Prostate gland (tissue), 2 donors: Measurements from ENCODE around the gene MCM10.

Experiments used
- POLR2A ChIP-seq: fragments of 450-650 bp; IDR thresholded peaks from one replicate; pipeline ENCODE4 v1.6.1; 2016; ENCODE audit warnings: antibody characterized with exemption, mild to moderate bottlenecking
- POLR2AphosphoS5 ChIP-seq: sonication (generic); formaldehyde crosslinking; IDR thresholded peaks from one replicate; pipeline ENCODE4 v1.6.1; 2017; ENCODE audit warnings: antibody characterized with exemption
- TF ChIP-seq, protein P1 (sequence below), 4 experiments: fragments of 200-600 bp in 2 of 4; fragments of 450-650 bp in 2 of 4; sonication (generic) in 2 of 4; IDR thresholded peaks; 1 replicate in 3 of 4; 2 replicates in 1 of 4; pipeline ENCODE4 v1.5.1; 2016 to 2019; ENCODE audit warnings: antibody characterized with exemption in 4 of 4, mild to moderate bottlenecking in 2 of 4, moderate library complexity in 2 of 4

DNA sequence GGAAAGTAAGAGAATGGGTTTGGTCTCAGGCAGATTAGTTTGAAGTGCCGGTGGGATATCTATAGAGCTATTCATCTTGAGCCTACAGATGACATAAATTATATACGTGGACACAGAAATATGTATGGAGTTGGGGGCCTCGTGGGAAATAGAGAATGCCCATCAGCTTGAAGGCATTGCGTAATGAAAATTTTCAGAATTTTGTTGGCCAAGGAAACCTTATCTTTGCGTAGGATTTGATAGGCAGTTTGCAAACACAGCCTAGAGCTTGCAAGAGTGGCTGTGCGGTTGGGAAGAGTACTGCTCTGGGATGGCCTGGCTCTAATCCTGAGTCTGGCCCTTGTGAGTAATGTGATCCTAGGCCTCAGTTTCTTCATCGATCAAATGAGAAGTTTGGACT lies 32.3 kb downstream of the MCM10 start:
- TF ChIP-seq, protein P1, sequence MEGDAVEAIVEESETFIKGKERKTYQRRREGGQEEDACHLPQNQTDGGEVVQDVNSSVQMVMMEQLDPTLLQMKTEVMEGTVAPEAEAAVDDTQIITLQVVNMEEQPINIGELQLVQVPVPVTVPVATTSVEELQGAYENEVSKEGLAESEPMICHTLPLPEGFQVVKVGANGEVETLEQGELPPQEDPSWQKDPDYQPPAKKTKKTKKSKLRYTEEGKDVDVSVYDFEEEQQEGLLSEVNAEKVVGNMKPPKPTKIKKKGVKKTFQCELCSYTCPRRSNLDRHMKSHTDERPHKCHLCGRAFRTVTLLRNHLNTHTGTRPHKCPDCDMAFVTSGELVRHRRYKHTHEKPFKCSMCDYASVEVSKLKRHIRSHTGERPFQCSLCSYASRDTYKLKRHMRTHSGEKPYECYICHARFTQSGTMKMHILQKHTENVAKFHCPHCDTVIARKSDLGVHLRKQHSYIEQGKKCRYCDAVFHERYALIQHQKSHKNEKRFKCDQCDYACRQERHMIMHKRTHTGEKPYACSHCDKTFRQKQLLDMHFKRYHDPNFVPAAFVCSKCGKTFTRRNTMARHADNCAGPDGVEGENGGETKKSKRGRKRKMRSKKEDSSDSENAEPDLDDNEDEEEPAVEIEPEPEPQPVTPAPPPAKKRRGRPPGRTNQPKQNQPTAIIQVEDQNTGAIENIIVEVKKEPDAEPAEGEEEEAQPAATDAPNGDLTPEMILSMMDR (IDR thresholded peaks at IDR 0.05) = no peak
- TF ChIP-seq POLR2AphosphoS5 (no peak), POLR2A (no peak)
